Adrenal gland (tissue), 12 donors: ENCODE data around the gene UBTD2. TPM values are rescaled to one million over a fixed set of nuclear protein-coding genes. Genes with fewer than 3 reads are reported as not detected.
"Not testable (repeated sequence)": the region's sequence is repeated elsewhere in the genome, so short reads cannot be mapped to it uniquely, and the experiment has no call there.

Experiments
- DNase-seq, 7 donors: peaks; one replicate each; pipeline ENCODE4 v3.0.0-alpha.2; 2019 to 2020
- H3K27ac ChIP-seq, 5 donors: fragments of 200-600 bp; sonication (generic) in 4 of 5; 1 replicate in 3 of 5; 2 replicates in 2 of 5; pipeline versions ENCODE4 v1.5.1 to v1.8.0; 2016 to 2020; ENCODE audit warnings: mild to moderate bottlenecking in 1 of 5
- H3K27me3 ChIP-seq: fragments of 200-600 bp; 2 replicates; pipeline ENCODE4 v1.8.0; 2021
- H3K36me3 ChIP-seq, 2 donors: fragments of 200-600 bp; replicated peaks in 1 of 2; 1 replicate in 1 of 2; 2 replicates in 1 of 2; pipeline versions ENCODE4 v1.5.1 to v1.8.0; 2018 to 2022
- H3K4me1 ChIP-seq, 2 donors: fragments of 200-600 bp; replicated peaks in 1 of 2; 1 replicate in 1 of 2; 2 replicates in 1 of 2; pipeline versions ENCODE4 v1.5.1 to v1.8.0; 2018 to 2021
- H3K4me3 ChIP-seq, 4 donors: fragments of 200-600 bp; sonication (generic) in 3 of 4; one replicate each; pipeline ENCODE4 v1.5.1; 2016 to 2018
- H3K9me3 ChIP-seq, 3 donors: fragments of 200-600 bp; sonication (generic) in 1 of 3; replicated peaks in 1 of 3; 1 replicate in 2 of 3; 2 replicates in 1 of 3; pipeline versions ENCODE4 v1.5.1 to v1.8.0; 2016 to 2021
- POLR2A ChIP-seq, 2 donors: fragments of 450-650 bp; IDR thresholded peaks; one replicate each; pipeline ENCODE4 v1.6.1; 2017; ENCODE audit warnings: antibody characterized with exemption in 2 of 2, mild to moderate bottlenecking in 2 of 2, moderate library complexity in 1 of 2
- WGBS, 4 donors: extraction: QIAGEN DNeasy Blood & Tissue Kit in 2 of 4; methylation state at CpG; one replicate each; pipeline versions ENCODE4 v1.1.5 to v1.1.7; 2013 to 2017; 5-methylcytosine and 5-hydroxymethylcytosine counted together
- intact Hi-C, 2 donors: fragments of 100-400 bp; cut with DNase I; formaldehyde crosslinking; loops; one replicate each; pipeline versions ENCODE4 v1.14.1 to v1.15.0; 2022 to 2023
- polyA plus RNA-seq, 3 donors: library from polyadenylated mRNA; stranded (reverse); fragments of 200-250 nt in 2 of 3; fragments of 350-450 nt in 1 of 3; fragmentation: Illumina TruSeq in 1 of 3; extraction: RNeasy Lipid Tissue Mini Kit (QIAGEN cat#74804) in 1 of 3; gene quantifications; one replicate each; pipeline ENCODE4 v1.2.3, GENCODE V29; 2013 to 2014
- total RNA-seq, 9 donors: library from RNA; depleted of rRNA in 4 of 9; stranded (reverse); fragments of >200 nt in 4 of 9; fragments of 120-200 nt in 1 of 9; fragmentation: NEBNext Ultra II Directional in 1 of 9; extraction: Animal tissue kit (Norgen Biotek cat#: 25700) in 1 of 9; gene quantifications; one replicate each; pipeline versions ENCODE4 v1.1.0 to v1.2.4, GENCODE V29; 2013 to 2023
- TF ChIP-seq, protein P1 (sequence below), 6 experiments: fragments of 450-650 bp in 4 of 6; fragments of 200-600 bp in 2 of 6; sonication (generic) in 1 of 6; IDR thresholded peaks; 1 replicate in 5 of 6; 2 replicates in 1 of 6; pipeline versions ENCODE4 v1.5.1 to v1.8.0; 2016 to 2021; ENCODE audit warnings: antibody characterized with exemption in 6 of 6, mild to moderate bottlenecking in 2 of 6, moderate library complexity in 1 of 6
- donor health status: healthy with polysubstance abuse.
- donor health status: Bipolar disorder and iron deficiency.
- donor health status: DM: yes; HTN: yes; CAD: no.
- donor health status: DM: no; HTN: no; CAD: no.
- donor health status: DM: no; HTN: no; CAD: no.
- donor health status: DM: yes; HTN: yes; CAD: no.

The UBTD2 gene
- total and polyA plus RNA-seq, 12 donors, result 8.2 to 24.7 (median 17.2) TPM

DNA sequence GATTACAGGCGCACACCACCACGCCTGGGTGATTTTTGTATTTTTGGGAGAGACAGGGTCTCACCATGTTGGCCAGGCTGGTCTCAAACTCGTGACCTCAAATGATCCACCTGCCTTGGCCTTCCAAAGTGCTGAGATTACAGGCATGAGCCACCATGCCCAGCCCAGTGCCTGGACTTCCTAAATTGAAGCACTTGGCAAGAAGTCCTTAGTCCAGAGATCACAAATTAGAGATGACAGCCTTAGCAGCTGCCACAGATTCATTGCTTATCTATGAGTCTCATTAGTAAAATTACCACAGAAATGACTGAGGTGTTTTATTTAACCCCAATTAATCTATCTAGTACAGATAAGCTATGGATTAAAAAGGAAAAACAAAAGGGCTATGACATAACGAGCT lies 70.4 kb downstream of the UBTD2 start:
- intact Hi-C loops, result no loop called here
- Histone ChIP-seq H3K27me3 (no peaks in the 10 kb centered on the region), H3K4me3 (no peak overlapping the region), H3K9me3 (no peaks in the 10 kb centered on the region), H3K27ac (no peak overlapping the region), H3K36me3 (peaks cover 0 to 8% of the 10 kb centered on the region in 2 donors), H3K4me1 (no peaks in the 10 kb centered on the region)
- no peak for DNase-seq
- TF ChIP-seq, protein P1, sequence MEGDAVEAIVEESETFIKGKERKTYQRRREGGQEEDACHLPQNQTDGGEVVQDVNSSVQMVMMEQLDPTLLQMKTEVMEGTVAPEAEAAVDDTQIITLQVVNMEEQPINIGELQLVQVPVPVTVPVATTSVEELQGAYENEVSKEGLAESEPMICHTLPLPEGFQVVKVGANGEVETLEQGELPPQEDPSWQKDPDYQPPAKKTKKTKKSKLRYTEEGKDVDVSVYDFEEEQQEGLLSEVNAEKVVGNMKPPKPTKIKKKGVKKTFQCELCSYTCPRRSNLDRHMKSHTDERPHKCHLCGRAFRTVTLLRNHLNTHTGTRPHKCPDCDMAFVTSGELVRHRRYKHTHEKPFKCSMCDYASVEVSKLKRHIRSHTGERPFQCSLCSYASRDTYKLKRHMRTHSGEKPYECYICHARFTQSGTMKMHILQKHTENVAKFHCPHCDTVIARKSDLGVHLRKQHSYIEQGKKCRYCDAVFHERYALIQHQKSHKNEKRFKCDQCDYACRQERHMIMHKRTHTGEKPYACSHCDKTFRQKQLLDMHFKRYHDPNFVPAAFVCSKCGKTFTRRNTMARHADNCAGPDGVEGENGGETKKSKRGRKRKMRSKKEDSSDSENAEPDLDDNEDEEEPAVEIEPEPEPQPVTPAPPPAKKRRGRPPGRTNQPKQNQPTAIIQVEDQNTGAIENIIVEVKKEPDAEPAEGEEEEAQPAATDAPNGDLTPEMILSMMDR (IDR thresholded peaks at IDR 0.05), result no peak
- TF ChIP-seq POLR2A (IDR thresholded peaks at IDR 0.05), result no peak
- 95 to 98% (median 96%) methylated on average over 4 of the region's 4 CpGs for WGBS, 4 donors

DNA sequence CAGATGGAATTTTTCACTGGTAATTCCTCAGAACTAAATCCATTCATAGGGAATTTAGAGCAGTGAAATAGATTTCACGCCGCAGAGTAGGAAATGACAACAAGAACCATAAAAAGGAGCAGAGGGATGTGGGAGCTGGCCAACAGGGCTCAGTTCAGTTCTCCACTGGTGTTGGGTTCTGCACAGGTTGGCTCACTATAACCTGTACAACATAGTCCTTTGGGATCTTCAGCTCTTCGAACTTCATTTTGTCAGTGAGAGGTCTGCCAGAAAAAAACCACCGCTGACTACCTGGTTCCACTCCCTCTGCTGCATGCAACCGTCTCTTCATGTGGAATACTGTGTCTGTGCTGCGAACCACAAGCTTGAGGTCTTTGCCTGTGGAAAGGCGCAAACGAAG lies 71.9 kb downstream of the UBTD2 start:
- Histone ChIP-seq H3K4me3 (no peak overlapping the region), H3K27ac (no peak overlapping the region), H3K9me3 (no peaks in the 10 kb centered on the region), H3K36me3 (peaks cover 0 to 8% of the 10 kb centered on the region in 2 donors), H3K4me1 (no peaks in the 10 kb centered on the region), H3K27me3 (no peaks in the 10 kb centered on the region)
- 94 to 98% (median 96%) methylated on average over 8 of the region's 8 CpGs for WGBS, 4 donors
- intact Hi-C loops, result no loop called here
- DNase-seq, result no peak
- TF ChIP-seq POLR2A (IDR thresholded peaks at IDR 0.05), result no peak
- TF ChIP-seq, protein P1 (IDR thresholded peaks at IDR 0.05), result no peak

DNA sequence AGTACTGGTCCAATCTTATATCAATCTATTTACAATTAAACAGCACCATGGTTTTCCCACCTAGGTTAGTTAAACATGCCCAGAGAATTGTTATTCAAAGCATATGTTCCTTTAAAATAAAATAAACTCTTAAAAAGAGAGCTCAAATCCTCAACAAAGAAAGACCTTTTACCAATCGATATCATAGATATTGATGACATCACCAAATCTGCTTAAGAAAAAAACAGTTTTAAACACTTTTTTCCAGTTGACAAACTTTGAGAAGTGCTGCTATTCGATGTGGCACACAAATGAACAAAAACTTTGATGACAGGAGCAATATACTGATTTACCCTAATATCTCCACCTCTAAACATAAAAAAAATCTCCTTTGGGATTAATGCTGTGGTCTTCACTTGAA lies 73.8 kb downstream of the UBTD2 start:
- no peak for DNase-seq
- Histone ChIP-seq H3K36me3 (peaks cover 0 to 8% of the 10 kb centered on the region in 2 donors), H3K27ac (no peak overlapping the region), H3K4me1 (no peaks in the 10 kb centered on the region), H3K9me3 (no peaks in the 10 kb centered on the region), H3K27me3 (no peaks in the 10 kb centered on the region), H3K4me3 (no peak overlapping the region)
- WGBS, 4 donors, result 89 to 98% (median 95%) methylated on average over 2 of the region's 2 CpGs
- TF ChIP-seq, protein P1 (IDR thresholded peaks at IDR 0.05), result no peak
- TF ChIP-seq POLR2A (IDR thresholded peaks at IDR 0.05), result no peak
- intact Hi-C loops, result no loop called here

DNA sequence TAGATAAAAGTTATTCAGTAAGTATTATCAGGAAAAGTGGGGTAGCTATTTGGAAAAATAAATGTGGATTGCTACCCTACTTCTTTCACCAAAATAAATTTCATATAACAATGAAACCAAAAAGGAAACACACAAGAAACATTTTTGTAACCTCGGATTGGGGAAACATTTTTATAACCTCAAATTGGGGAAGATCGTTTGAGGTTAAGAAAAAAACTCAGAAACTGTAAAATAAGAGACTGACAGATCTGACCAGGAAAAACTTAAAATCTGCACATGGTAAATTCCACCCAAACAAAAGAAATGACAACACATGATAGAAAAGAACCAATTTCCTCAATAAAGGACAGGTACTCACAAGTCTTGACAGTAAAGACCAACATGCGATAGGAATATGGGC lies 76.1 kb downstream of the UBTD2 start:
- H3K27me3 ChIP-seq, result no peaks in the 10 kb centered on the region
- 49 to 79% (median 59%) methylated on average over 3 of the region's 3 CpGs for WGBS, 4 donors
- peaks cover 0 to 8% of the 10 kb centered on the region in 2 donors for H3K36me3 ChIP-seq
- no peaks in the 10 kb centered on the region for H3K9me3 ChIP-seq
- H3K27ac ChIP-seq, result no peak overlapping the region
- no peak overlapping the region for H3K4me3 ChIP-seq
- intact Hi-C loops, result no loop called here
- H3K4me1 ChIP-seq, result no peaks in the 10 kb centered on the region
- DNase-seq, result no peak
- TF ChIP-seq POLR2A (IDR thresholded peaks at IDR 0.05), result no peak
- TF ChIP-seq, protein P1 (IDR thresholded peaks at IDR 0.05), result no peak

DNA sequence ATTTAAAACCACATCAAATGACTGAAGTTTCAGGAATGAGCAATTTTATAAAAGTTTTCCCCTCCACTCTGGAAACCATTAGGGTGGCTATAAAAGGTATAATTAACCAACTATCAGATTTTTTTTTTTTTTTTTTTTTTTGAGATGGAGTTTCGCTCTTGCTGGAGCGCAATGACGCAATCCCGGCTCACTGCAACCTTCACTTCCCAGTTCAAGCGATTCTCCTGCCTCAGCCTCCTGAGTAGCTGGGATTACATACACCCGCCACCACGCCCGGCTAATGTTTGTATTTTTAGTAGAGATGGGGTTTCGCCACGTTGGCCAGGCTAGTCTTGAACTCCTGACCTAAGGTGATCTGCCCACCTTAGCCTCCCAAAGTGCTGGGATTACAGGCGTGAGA lies 77.6 kb downstream of the UBTD2 start:
- H3K36me3 ChIP-seq, H3K27ac ChIP-seq, H3K27me3 ChIP-seq, H3K4me1 ChIP-seq, intact Hi-C loops, H3K9me3 ChIP-seq, H3K4me3 ChIP-seq: not testable (repeated sequence)
- DNase-seq, result peak in 1 of 7 donors; percentile 12
- WGBS, 4 donors, result 79 to 92% (median 85%) methylated on average over 11 of the region's 11 CpGs
